HG02759 (cell line): Measurements from ENCODE around the gene PACSIN3.

ENCODE experiments used
- ATAC-seq: cut with Tn5 transposase; IDR thresholded peaks from one replicate; pipeline ENCODE4 v1.9.1; 2021; ENCODE audit warnings: mild to moderate bottlenecking, moderate library complexity; ENCODE audit not compliant: unreplicated experiment

Gene PACSIN3

GRCh38 chr11:47154616-47155570 is 31.3 kb downstream of the PACSIN3 start:
- no peak for ATAC-seq

- no peak for ATAC-seq
Measured at GRCh38 chr11:47152953-47153950, 33.0 kb downstream of the PACSIN3 start.

- ATAC-seq, result no peak
Measured at GRCh38 chr11:47152126-47152952, 33.9 kb downstream of the PACSIN3 start.

- ATAC-seq, result no peak
Measured at GRCh38 chr11:47149782-47150181, 36.5 kb downstream of the PACSIN3 start.

GRCh38 chr11:47148903-47149531 is 37.2 kb downstream of the PACSIN3 start:
- ATAC-seq, result no peak

GRCh38 chr11:47148270-47148669 is 38.0 kb downstream of the PACSIN3 start:
- ATAC-seq, result no peak

- no peak for ATAC-seq
Measured at GRCh38 chr11:47147681-47148080, 38.6 kb downstream of the PACSIN3 start.

- ATAC-seq, result no peak
Measured at GRCh38 chr11:47147250-47147649, 39.0 kb downstream of the PACSIN3 start.

GRCh38 chr11:47144541-47144940 is 41.7 kb downstream of the PACSIN3 start:
- no peak for ATAC-seq

GRCh38 chr11:47143322-47143721 is 42.9 kb downstream of the PACSIN3 start:
- ATAC-seq, result no peak

- no peak for ATAC-seq
Measured at GRCh38 chr11:47139878-47140277, 46.4 kb downstream of the PACSIN3 start.

- ATAC-seq, result no peak
Measured at GRCh38 chr11:47137476-47137875, 48.8 kb downstream of the PACSIN3 start.

- no peak for ATAC-seq
Measured at GRCh38 chr11:47136921-47137320, 49.3 kb downstream of the PACSIN3 start.

- no peak for ATAC-seq
Measured at GRCh38 chr11:47136327-47136726, 49.9 kb downstream of the PACSIN3 start.

GRCh38 chr11:47132981-47133380 is 53.3 kb downstream of the PACSIN3 start:
- no peak for ATAC-seq

- no peak for ATAC-seq
Measured at GRCh38 chr11:47132490-47132889, 53.7 kb downstream of the PACSIN3 start.

- no peak for ATAC-seq
Measured at GRCh38 chr11:47131136-47131535, 55.1 kb downstream of the PACSIN3 start.

GRCh38 chr11:47130543-47130942 is 55.7 kb downstream of the PACSIN3 start:
- ATAC-seq, result no peak
